K562 (cell line): Measurements from ENCODE around the gene SNX10. TPM values are rescaled to one million over a fixed set of nuclear protein-coding genes. Genes with fewer than 3 reads are reported as not detected.

Experiments
- ATAC-seq: fragments of 200-7000 bp; cut with Tn5 transposase; 3 replicates; pipeline ENCODE4 v1.9.1; 2020; ENCODE audit warnings: moderate library complexity
- BruUV-seq: library from RNA; stranded (reverse); fragments of 400-500 nt; replicated peaks from 2 replicates; lab custom pipeline; 2021; lab: Mats Ljungman, UMichigan
- CTCF ChIA-PET: fragments of 300-600 bp; formaldehyde crosslinking; extraction: SDS; loops from one replicate; lab custom pipeline; 2021; ENCODE audit warnings: low intra/inter-chr PET ratio; lab: Yijun Ruan, JAX
- POLR2A ChIA-PET: fragments of 300-600, 350-650 bp; sonication (Branson Sonifier 250); formaldehyde crosslinking; extraction: SDS; loops from one replicate; lab custom pipeline; 2021; ENCODE audit warnings: antibody characterized with exemption, inconsistent platforms; lab: Yijun Ruan, JAX
- DNase-seq, 4 experiments: peaks; one replicate each; pipeline versions ENCODE4 v3.0.0 to v3.0.0-alpha.2; 2011 to 2018; ENCODE audit warnings: low spot score in 3 of 4, mixed read lengths in 3 of 4; ENCODE audit errors: extremely low read depth in 1 of 4
- FAIRE-seq: peaks from 2 replicates; lab custom pipeline; 2011; peaks lifted over from hg19 to GRCh38; lab: Jason Lieb, UNC
- H2AFZ ChIP-seq: 2 replicates; pipeline ENCODE4 v1.6.0; 2011; ENCODE audit warnings: low read depth, low read length, control low read depth, inconsistent platforms
- H3K27ac ChIP-seq: fragments of 200-600 bp; 3 replicates; pipeline ENCODE4 v1.8.0; 2011; ENCODE audit warnings: low read depth, mild to moderate bottlenecking, control low read depth, inconsistent platforms, low read length, moderate library complexity, mixed read lengths; ENCODE audit errors: extremely low read depth
- H3K27me3 ChIP-seq, 2 experiments: fragments of 300-600 bp in 1 of 2; 2 replicates in 1 of 2; 3 replicates in 1 of 2; pipeline versions ENCODE4 v1.6.0 to v1.8.0; 2011; ENCODE audit warnings: inconsistent platforms in 2 of 2, low read length in 2 of 2, mild to moderate bottlenecking in 1 of 2, mixed read lengths in 1 of 2, moderate library complexity in 1 of 2; ENCODE audit not compliant: control insufficient read depth in 2 of 2, insufficient read depth in 2 of 2
- H3K36me3 ChIP-seq: fragments of 300-600 bp; 3 replicates; pipeline ENCODE4 v1.8.0; 2011; ENCODE audit warnings: mild to moderate bottlenecking, low read length, inconsistent platforms; ENCODE audit not compliant: control insufficient read depth, insufficient read depth
- H3K4me1 ChIP-seq, 2 experiments: fragments of 200-600 bp in 1 of 2; replicated peaks in 1 of 2; 2 replicates in 1 of 2; 3 replicates in 1 of 2; pipeline versions ENCODE4 v1.5.1 to v1.8.0; 2011; ENCODE audit warnings: inconsistent platforms in 2 of 2, low read length in 2 of 2, mild to moderate bottlenecking in 1 of 2, mixed read lengths in 1 of 2, moderate library complexity in 1 of 2; ENCODE audit not compliant: control insufficient read depth in 2 of 2, insufficient read depth in 2 of 2
- H3K4me2 ChIP-seq: 2 replicates; pipeline ENCODE4 v1.6.1; 2011; ENCODE audit warnings: low read length, control low read depth, inconsistent platforms, mixed read lengths; ENCODE audit not compliant: insufficient read depth
- H3K4me3 ChIP-seq: fragments of 200-600 bp; sonication (generic), shearing (Covaris generic); 2 replicates; pipeline ENCODE4 v1.5.1; 2016; ENCODE audit warnings: control low read depth, inconsistent platforms
- H3K79me2 ChIP-seq: fragments of 200-600 bp; 3 replicates; pipeline ENCODE4 v1.8.0; 2011; ENCODE audit warnings: low read length, inconsistent platforms; ENCODE audit not compliant: control insufficient read depth, insufficient read depth
- H3K9ac ChIP-seq, 2 experiments: 2 replicates each; pipeline versions ENCODE4 v1.6.0 to v1.6.1; 2011; ENCODE audit warnings: low read depth in 2 of 2, low read length in 2 of 2, control low read depth in 1 of 2, inconsistent platforms in 1 of 2, mild to moderate bottlenecking in 1 of 2, mixed read lengths in 1 of 2; ENCODE audit not compliant: insufficient read depth in 1 of 2
- H3K9me1 ChIP-seq: one replicate; pipeline ENCODE4 v1.6.0; 2011; ENCODE audit warnings: inconsistent platforms, mild to moderate bottlenecking, low read length, moderate library complexity; ENCODE audit not compliant: control insufficient read depth, insufficient read depth
- H3K9me3 ChIP-seq: replicated peaks from 2 replicates; pipeline ENCODE4 v1.5.1; 2011; ENCODE audit warnings: low read depth, low read length, inconsistent platforms; ENCODE audit not compliant: control insufficient read depth, insufficient read depth
- H4K20me1 ChIP-seq: replicated peaks from 2 replicates; pipeline ENCODE4 v1.6.1; 2011; ENCODE audit warnings: low read length, inconsistent platforms, mixed read lengths; ENCODE audit not compliant: control insufficient read depth, insufficient read depth
- BRCA1 ChIP-seq, 2 experiments: fragments of 450-650 bp in 1 of 2; sonication (generic) in 1 of 2; formaldehyde crosslinking in 1 of 2; IDR thresholded peaks; 2 replicates each; pipeline versions ENCODE4 v1.5.0 to v1.6.1; 2017 to 2020; ENCODE audit warnings: mild to moderate bottlenecking in 1 of 2, missing genetic modification reagents in 1 of 2
- GTF2E2 ChIP-seq: fragments of 200-800 bp; sonication (Bioruptor generic); IDR thresholded peaks from 2 replicates; pipeline ENCODE4 v1.6.1; 2016; ENCODE audit warnings: missing genetic modification characterization, missing compliant biosample characterization
- HNRNPL ChIP-seq: fragments of 200-400 bp; formaldehyde crosslinking; IDR thresholded peaks from 2 replicates; pipeline ENCODE4 v1.6.1; 2017; ENCODE audit warnings: low read depth, mild to moderate bottlenecking, low read length
- HNRNPUL1 ChIP-seq: fragments of 200-400 bp; formaldehyde crosslinking; IDR thresholded peaks from 2 replicates; pipeline ENCODE4 v1.6.1; 2017; ENCODE audit warnings: low read length
- MCM5 ChIP-seq: fragments of 450-650 bp; IDR thresholded peaks from 2 replicates; pipeline ENCODE4 v1.6.1; 2016; ENCODE audit warnings: low read depth
- MTF1 ChIP-seq: fragments of 250-450 bp; sonication (Bioruptor Pico); IDR thresholded peaks from 2 replicates; pipeline ENCODE4 v1.9.0; 2021; ENCODE audit warnings: moderate library complexity, mild to moderate bottlenecking, inconsistent platforms, borderline replicate concordance
- SIRT6 ChIP-seq: IDR thresholded peaks from one replicate; pipeline ENCODE4 v1.6.1; 2012; ENCODE audit warnings: low read depth, mild to moderate bottlenecking, control low read depth, inconsistent platforms, low read length, moderate library complexity
- ZEB2 ChIP-seq: fragments of 450-650 bp; IDR thresholded peaks from 2 replicates; pipeline ENCODE4 v1.6.1; 2016
- ZNF124 ChIP-seq: sonication (generic); formaldehyde crosslinking; IDR thresholded peaks from 2 replicates; pipeline ENCODE4 v1.8.1; 2022; ENCODE audit warnings: missing genetic modification reagents
- ZNF212 ChIP-seq: fragments of 450-650 bp; formaldehyde crosslinking; IDR thresholded peaks from 2 replicates; pipeline ENCODE4 v1.4.0; 2020; ENCODE audit warnings: mild to moderate bottlenecking
- ZNF583 ChIP-seq: fragments of 250-450 bp; sonication (Bioruptor Pico); IDR thresholded peaks from 2 replicates; pipeline ENCODE4 v1.4.0; 2020
- WGBS: fragments of 100-300 bp; shearing (Covaris generic); methylation state at CpG from one replicate; pipeline ENCODE4 v1.1.6; 2016; ENCODE audit warnings: low coverage, mixed read lengths; ENCODE audit not compliant: insufficient coverage; ENCODE audit errors: missing lambda C conversion rate; 5-methylcytosine and 5-hydroxymethylcytosine counted together
- in situ Hi-C: fragments of 300-500 bp; cut with MboI; formaldehyde crosslinking; loops from 4 replicates; pipeline ENCODE4 v1.15.0; 2018; ENCODE audit warnings: inconsistent platforms, mixed read lengths
- intact Hi-C: fragments of 100-400 bp; cut with micrococcal nuclease; formaldehyde crosslinking; loops from 2 replicates; pipeline ENCODE4 v1.14.2; 2022
- polyA plus RNA-seq, 8 experiments: library from polyadenylated mRNA; depleted of rRNA in 4 of 8; stranded (reverse) in 5 of 8; unstranded in 3 of 8; fragments of >200 nt; fragmentation: Nextera tagmentation in 2 of 8; fragmentation: Illumina TruSeq in 1 of 8; extraction: Ambion mirVana in 2 of 8; extraction: Trizol in 1 of 8; gene quantifications; 2 replicates each; pipeline versions ENCODE4 v1.2.1 to v1.2.3, GENCODE V29; 2011 to 2014; ENCODE audit warnings: inconsistent platforms in 1 of 8, missing spikeins in 1 of 8
- total RNA-seq, 7 experiments: library from RNA; depleted of rRNA in 6 of 7; stranded (reverse); fragments of >200 nt in 6 of 7; fragmentation: Illumina TruSeq in 2 of 7; extraction: Trizol in 2 of 7; gene quantifications; 2 replicates each; pipeline versions ENCODE4 v1.2.1 to v1.2.3, GENCODE V29; 2011 to 2021; ENCODE audit warnings: low replicate concordance in 1 of 7

The SNX10 gene
- total and polyA plus RNA-seq, 9 of the 15 experiments (the other 6 are each of a cell fraction or from before 2014, with no cell fraction given): 6.9 to 16.5 (median 11.5) TPM

DNA sequence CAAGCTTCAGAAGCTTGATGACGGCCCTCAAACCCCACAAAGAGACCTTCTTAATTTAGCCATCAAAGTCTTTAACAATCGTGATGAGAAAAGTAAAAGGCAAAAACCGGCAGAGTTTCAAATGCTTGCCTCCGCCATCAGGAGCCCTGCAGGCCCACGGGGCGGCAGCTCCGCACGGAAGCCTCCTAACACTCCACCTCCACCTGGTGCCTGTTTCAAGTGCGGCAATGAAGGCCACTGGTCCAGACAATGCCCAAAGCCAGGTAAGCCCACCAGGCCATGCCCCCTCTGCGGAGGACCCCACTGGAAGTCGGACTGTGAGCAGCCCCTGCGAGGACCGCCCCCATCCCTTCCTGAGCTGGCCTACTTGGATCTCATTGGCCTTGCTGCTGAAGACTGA is 46.5 kb upstream of the SNX10 start:
- DNase-seq (no peak), FAIRE-seq (no peak), ATAC-seq (no peak)
- Histone ChIP-seq H2AFZ (no peak overlapping the region), H3K27ac (no peak overlapping the region), H3K4me1 (peaks cover 0 to 2% of the 10 kb centered on the region in 2 experiments; a peak in 1 of 5 replicates), H3K36me3 (no peaks in the 10 kb centered on the region), H3K9me1 (no peaks in the 10 kb centered on the region), H3K9ac (no peak overlapping the region), H4K20me1 (no peaks in the 10 kb centered on the region), H3K4me2 (no peak overlapping the region), H3K4me3 (no peak overlapping the region), H3K27me3 (no peaks in the 10 kb centered on the region), H3K9me3 (no peaks in the 10 kb centered on the region), H3K79me2 (no peaks in the 10 kb centered on the region)
- WGBS: 68% methylated on average over 13 of the region's 13 CpGs
- CTCF ChIA-PET: no interaction called here
- TF ChIP-seq HNRNPUL1 (no peak), MTF1 (CRISPR knock-in tag) (no peak), HNRNPL (no peak), ZNF124 (no peak), ZNF583 (CRISPR knock-in tag) (no peak), SIRT6 (no peak), ZNF212 (CRISPR knock-in tag) (no peak), ZEB2 (no peak), MCM5 (no peak), BRCA1 (IDR thresholded peaks at IDR 0.05) (no peak), BRCA1 (CRISPR knock-in tag; IDR thresholded peaks at IDR 0.05) (no peak), GTF2E2 (tag) (no peak)
- intact Hi-C loops (no loop called here), in situ Hi-C loops (no loop called here)
- POLR2A ChIA-PET: no interaction called here
- BruUV-seq: no TSS peak
